HUDEP-2 (cell line): ENCODE data around the gene CIAPIN1.

Experiments
- DNase-seq, 76 experiments: peaks; one replicate each; lab custom pipeline; 2025; ENCODE audit not compliant: unreplicated experiment in 76 of 76; lab: John Stamatoyannopoulos, UW

The CIAPIN1 gene

DNA sequence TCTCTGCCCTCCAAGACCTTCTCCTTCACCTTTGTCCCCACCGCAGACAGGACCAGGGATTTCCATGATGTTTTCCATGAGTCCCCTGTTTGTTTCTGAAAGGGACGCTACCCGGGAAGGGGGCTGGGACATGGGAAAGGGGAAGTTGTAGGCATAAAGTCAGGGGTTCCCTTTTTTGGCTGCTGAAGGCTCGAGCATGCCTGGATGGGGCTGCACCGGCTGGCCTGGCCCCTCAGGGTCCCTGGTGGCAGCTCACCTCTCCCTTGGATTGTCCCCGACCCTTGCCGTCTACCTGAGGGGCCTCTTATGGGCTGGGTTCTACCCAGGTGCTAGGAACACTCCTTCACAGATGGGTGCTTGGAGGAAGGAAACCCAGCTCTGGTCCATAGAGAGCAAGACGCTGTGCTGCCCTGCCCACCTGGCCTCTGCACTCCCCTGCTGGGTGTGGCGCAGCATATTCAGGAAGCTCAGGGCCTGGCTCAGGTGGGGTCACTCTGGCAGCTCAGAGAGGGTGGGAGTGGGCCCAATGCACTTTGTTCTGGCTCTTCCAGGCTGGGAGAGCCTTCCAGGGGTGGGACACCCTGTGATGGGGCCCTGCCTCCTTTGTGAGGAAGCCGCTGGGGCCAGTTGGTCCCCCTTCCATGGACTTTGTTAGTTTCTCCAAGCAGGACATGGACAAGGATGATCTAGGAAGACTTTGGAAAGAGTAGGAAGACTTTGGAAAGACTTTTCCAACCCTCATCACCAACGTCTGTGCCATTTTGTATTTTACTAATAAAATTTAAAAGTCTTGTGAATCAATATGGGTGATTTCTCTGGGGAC, 62.7 kb downstream of the CIAPIN1 start:
- DNase-seq: no peak

DNA sequence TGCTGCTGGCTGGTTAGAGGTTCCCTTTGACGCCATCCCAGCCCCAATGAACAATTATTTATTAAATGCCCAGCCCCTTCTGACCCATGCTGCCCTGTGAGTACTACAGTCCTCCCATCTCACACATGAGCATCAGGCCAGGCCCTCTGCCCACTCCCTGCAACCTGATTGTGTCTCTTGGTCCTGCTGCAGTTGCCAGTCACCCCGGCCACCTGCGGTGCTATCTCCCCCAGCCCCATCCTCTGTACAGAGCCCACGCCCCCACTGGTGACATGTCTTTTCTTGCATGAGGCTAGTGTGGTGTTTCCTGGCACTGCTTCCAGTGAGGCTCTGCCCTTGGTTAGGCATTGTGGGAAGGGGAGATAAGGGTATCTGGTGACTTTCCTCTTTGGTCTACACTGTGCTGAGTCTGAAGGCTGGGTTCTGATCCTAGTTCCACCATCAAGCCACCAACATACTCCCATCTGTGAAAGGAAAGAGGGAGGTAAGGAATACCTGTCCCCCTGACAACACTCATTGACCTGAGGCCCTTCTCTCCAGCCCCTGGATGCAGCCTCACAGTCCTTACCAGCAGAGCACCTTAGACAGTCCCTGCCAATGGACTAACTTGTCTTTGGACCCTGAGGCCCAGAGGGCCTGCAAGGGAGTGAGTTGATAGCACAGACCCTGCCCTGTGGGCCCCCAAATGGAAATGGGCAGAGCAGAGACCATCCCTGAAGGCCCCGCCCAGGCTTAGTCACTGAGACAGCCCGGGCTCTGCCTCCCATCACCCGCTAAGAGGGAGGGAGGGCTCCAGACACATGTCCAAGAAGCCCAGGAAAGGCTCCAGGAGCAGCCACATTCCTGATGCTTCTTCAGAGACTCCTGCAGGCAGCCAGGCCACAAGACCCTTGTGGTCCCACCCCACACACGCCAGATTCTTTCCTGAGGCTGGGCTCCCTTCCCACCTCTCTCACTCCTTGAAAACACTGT, 63.6 kb downstream of the CIAPIN1 start:
- peak in 9 of 76 experiments; percentile 5 to 20 (median 9) for DNase-seq

DNA sequence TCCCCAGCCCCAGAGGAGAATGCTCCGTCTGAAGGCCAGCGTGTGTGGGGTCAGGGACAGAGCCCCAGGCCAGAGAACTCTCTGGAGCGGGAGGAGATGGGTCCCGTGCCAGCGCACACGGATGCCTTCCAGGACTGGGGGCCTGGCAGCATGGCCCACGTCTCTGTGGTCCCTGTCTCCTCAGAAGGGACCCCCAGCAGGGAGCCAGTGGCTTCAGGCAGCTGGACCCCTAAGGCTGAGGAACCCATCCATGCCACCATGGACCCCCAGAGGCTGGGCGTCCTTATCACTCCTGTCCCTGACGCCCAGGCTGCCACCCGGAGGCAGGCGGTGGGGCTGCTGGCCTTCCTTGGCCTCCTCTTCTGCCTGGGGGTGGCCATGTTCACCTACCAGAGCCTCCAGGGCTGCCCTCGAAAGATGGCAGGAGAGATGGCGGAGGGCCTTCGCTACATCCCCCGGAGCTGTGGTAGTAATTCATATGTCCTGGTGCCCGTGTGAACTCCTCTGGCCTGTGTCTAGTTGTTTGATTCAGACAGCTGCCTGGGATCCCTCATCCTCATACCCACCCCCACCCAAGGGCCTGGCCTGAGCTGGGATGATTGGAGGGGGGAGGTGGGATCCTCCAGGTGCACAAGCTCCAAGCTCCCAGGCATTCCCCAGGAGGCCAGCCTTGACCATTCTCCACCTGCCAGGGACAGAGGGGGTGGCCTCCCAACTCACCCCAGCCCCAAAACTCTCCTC, 64.5 kb downstream of the CIAPIN1 start:
- peak in 1 of 76 experiments; percentile 1 for DNase-seq

GRCh38 chr16:57381791-57382534, 65.2 kb downstream of the CIAPIN1 start:
- DNase-seq: no peak

GRCh38 chr16:57380671-57381462, 66.3 kb downstream of the CIAPIN1 start:
- DNase-seq: peak in 24 of 76 experiments; percentile 2 to 48 (median 17)

DNA sequence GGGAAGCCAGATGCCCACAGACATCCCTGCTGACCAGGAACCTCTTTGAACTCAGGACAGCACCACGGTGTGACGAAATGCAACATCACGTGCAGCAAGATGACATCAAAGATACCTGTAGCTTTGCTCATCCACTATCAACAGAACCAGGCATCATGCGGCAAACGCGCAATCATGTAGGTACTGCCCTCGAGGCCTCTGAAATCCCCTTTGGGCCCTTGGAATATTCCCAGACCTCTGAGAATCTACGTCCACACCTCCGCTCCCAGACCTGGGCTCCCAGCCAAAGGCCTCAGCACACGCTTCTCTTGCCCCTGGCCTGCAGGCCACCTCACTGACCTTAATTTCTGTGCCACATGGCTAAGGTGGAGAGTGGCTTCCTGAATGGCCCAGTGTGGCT, 67.6 kb downstream of the CIAPIN1 start:
- no peak for DNase-seq
